NOMO-1 treated with dmso at 0.1 percent for 144 hours (cell line): ENCODE results near the gene IMPACT.

Source experiments
- DNase-seq: peaks from one replicate; lab custom pipeline; 2025; ENCODE audit not compliant: unreplicated experiment; lab: John Stamatoyannopoulos, UW

Gene IMPACT

GRCh38 chr18:24420551-24420950 is 5.9 kb upstream of the IMPACT start:
- DNase-seq: no peak

- DNase-seq: no peak
Observed at GRCh38 chr18:24421831-24422230, 4.6 kb upstream of the IMPACT start.

GRCh38 chr18:24426073-24426397 is 435 bp upstream of the IMPACT start:
- no peak for DNase-seq

- DNase-seq: no peak
Observed at GRCh38 chr18:24427484-24427883, 1.0 kb downstream of the IMPACT start.

DNA sequence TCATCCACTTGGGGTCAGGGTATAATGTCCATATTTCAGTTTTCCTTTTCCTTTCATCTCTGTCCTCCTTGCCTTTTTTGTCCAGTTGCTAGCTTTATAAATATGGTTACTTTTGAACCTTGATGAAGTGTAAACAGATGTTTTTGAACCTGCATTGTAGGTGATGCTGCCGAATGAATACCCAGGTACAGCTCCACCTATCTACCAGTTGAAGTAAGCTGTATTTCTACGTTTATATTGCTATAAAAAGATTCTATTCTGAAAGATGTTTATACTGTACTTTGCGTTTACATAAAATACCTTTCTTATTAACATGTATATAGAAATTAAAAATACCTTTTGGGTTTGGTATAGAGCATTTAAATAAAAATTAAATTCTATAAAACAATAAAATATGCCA is 2.2 kb downstream of the IMPACT start:
- DNase-seq: no peak

DNA sequence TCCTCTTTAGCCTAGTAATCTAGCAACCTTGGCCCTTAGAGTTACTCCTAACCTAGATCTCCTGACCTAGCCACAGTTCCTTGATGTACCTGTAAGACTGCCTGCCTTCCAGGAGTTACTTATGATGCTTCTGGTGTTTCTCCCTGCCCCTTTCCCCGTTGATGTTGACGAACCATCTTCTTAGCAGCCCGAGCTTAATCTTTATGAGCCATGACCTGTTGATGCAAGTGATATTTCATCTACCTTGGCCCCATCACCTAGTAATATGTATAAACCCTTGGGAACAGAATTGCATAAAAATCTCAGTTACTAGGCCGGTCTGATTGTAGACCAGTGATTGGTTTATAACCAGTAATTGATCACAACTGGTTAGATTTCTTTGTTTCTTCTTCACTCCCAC is 2.7 kb downstream of the IMPACT start:
- DNase-seq: no peak

DNA sequence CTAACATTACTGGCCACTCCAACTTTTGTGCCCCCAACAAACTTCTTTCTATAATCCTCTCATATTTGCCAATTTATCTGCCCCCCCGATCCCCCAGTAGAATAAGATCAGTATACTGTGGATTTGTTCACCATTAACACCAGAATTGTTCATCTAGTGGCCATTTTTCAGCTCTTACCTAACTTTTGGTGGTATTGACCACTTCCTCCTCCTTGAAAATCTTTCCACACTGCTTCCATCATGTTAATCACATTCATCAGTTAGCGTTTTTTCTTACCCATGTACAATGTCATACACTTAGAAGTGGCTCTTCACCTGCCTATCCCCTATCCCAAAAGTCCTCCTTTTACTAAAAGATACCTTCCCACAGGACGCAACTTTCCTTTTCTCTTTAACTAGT is 6.1 kb downstream of the IMPACT start:
- DNase-seq: no peak

GRCh38 chr18:24436939-24437338 is 10.5 kb downstream of the IMPACT start:
- no peak for DNase-seq

DNA sequence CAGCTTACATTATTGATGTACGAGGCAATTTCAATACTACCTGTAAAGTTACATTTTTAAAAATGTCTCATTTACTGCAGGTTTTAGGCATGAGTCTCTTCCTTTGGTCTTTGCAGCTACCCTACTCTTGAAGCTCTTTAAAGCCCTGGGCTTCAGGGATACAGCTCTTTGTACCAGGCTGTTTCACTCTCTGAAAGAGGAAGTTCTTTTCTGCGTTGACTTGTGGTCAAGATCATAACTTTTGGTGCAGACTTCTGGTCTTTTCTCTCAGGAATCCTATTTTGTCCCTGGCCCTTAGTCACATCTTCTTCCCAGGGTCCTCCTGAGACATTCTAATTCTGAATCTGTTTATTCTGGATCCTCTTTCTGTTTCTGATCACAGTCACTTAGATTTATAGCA is 17.4 kb downstream of the IMPACT start:
- peak; percentile 51 for DNase-seq

DNA sequence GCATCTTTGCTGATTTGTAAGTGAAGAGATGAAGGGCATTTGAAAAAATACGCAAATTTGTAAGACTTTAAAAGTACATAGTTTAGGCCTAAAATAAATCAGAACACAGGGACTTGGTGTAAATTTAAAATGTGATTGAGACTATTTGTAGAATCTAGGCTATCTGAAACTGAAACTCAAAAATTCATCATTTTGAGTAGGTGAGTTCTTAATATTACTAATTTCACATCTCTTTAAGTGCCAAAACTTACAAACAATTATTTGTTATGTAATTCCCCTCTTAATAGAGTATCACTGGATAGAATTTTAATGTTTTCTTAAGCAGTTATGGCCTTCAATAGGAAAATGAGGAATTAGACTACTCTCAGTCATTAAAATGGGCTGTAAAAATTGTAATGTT is 20.0 kb downstream of the IMPACT start:
- DNase-seq: no peak

DNA sequence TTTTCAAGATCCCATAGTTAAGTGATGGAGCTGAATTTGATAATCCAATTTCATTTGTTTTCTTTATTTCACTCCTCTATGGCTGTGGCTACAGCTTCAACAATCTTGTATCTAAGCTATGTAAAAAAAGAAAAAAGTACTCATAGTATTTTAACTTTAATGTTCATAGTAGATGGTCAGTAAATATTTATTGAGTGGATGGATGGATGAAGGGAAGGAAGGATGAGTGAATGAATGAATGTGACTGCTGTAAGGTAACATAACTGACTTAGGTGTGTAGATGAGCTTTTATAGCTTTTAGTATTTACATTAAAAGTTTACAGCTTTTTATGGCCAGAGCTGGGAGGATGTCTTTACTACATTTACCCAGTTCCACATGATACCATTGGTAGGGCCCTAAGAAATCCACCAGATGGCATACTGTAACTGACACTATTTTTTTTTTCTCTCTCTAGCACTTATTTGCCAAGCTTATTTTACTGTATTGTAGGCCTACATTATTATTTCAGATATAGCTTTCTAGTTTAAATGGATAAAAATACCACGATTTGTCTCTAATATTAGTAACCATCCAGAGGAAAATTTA is 20.6 kb downstream of the IMPACT start:
- no peak for DNase-seq

- no peak for DNase-seq
Observed at GRCh38 chr18:24447961-24448360, 21.5 kb downstream of the IMPACT start.

DNA sequence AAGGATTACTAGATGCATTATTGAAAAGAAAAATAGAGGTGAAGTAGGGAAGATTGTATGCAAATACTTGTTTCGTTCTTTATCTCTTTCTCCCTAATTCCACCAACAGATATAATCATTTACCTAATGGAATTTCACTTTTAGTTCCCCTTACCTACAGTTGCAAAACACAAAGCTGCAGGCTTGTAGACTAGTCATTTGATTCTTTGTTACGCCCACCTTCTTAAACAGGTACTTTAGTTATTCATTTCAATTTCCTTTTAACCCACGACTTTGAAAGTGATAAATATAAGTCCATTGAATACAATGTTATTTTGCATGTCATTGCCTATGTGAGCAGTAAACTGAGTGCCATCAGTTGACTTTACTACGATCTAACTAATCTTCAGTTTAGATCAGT is 30.1 kb downstream of the IMPACT start:
- no peak for DNase-seq

DNA sequence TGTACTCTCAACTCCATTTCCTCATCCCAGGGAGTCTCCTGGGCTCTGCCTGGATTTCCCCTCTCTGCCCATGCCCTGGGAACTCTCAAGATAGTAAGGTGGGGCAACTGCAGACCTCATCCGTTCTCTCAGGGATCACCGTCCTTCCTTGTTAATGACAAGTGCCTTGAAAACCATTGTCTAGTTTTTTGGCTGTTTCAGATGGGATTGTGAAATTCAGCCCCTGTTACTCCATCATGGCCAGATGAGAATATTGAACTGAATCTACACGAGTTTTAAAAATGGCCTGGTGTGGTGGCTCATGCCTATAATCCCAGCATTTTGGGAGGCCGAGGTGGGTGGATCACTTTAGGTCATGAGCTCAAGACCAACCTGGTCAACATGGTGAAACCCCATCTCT is 33.3 kb downstream of the IMPACT start:
- peak; percentile 29 for DNase-seq

DNA sequence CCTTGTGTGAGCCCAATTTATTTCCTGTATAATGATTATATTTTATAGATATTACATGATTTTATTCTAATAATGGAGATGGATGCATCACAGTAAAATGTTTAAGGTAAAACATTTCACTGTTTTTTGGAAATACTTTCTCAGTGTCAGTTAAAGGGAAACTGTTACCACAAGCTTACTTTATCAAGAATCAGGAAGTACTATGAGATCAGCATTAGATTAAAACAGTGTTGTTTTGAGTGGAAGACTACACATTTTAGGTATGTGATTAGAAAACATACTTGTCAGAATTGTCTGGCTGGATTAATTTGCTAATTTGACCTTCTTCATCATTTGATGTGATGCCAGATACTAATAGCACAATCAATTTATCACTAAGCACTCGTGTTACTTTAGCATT is 33.9 kb downstream of the IMPACT start, which contains the start of gene HRH4:
HRH4 (plus strand) TSS at position 250 of the 400 bp plus-strand sequence; CDS start at position 342, 92 bp downstream.
- no peak for DNase-seq

- DNase-seq: no peak
Observed at GRCh38 chr18:24461996-24462395, 35.5 kb downstream of the IMPACT start.

DNA sequence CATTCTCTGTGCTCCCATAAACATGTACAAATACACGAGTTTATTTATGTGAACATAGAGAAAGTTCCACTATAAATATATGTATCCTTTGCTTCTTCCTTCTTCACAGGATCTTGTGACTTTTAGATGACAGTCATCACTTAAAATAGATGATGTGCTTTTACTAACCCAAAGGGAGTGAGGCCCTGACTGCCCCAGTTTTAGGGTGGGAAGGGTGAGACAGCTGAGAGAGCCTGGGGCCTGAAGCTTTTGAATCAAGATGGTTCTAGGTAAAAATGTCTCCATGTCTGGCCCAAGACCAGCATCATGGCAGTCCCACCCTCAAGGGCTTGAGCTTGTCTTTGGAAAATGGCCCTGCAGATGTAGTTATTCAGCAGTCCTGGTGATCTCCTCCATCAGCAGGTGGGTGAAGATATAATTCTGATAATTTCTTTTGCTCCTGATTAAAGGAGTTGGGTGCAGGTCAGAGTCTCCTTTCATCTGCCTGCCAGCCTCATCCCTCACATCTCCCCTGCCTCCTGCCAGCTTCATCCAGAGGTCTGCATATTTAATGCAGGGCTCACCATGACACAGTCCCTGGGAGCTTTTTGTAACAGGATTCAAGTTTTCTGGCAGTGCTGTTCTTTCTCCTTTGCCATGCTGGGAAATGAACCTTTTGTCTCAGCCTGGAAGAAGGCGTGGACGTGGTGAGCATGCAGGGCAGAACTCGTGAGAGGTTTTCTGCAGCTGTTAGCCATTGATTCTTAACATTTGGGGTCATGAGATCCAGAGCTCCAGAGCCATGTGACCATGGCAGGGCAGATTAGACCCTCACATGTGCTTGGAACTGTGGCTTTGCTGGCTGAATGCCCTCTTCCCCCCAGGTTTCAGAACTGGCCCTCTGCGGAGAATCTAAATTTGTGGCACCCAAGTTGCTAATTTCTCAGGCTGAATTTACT is 36.6 kb downstream of the IMPACT start:
- no peak for DNase-seq

GRCh38 chr18:24465486-24465885 is 39.0 kb downstream of the IMPACT start:
- peak; percentile 75 for DNase-seq

DNA sequence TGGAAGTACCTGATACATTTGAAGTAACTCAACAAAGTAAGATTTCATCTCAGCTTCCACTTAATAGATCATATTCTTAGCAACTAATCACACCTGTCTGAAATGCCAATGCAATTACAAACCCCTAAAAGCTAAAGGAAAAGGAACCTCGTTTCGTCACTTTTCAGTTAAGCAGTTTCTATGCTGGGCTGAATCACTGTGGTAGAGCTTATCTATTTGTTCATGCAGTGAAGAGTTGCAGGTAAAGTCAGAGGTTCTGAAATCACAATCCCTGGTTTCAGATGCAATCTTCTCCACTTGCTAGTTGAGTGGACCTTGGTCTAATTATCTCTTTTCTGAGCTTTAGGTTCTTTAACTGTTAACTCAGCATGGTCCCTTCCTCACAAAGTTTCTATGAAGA is 40.3 kb downstream of the IMPACT start:
- no peak for DNase-seq

DNA sequence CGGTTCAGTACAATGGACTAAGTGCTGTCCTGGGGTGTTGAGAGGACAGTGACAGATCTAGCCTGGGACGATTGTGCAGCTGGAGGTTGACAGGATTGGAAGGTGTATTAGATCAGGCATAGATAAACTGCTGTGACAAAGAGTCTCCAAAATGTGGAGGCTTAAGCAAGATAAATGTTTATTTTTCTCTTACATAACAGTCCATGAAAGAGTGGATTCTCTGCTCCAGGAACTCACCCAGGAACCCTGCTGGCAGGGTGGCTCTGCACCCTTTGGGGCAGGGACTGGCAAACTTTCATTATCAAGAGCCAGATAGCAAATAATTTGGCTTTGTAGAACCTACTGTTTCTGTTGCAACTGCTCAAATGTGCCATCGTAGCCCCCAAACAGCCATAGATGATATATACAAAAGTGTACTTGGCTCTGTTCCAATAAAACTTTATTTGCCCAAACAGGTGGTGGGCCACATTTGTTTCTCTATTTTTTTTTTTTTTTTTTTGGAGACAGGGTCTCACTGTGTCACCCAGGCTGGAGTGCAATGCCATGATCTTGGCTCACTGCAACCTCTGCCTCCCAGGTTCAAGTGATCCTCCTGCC is 43.6 kb downstream of the IMPACT start:
- no peak for DNase-seq

GRCh38 chr18:24470805-24471204 is 44.3 kb downstream of the IMPACT start:
- DNase-seq: no peak

DNA sequence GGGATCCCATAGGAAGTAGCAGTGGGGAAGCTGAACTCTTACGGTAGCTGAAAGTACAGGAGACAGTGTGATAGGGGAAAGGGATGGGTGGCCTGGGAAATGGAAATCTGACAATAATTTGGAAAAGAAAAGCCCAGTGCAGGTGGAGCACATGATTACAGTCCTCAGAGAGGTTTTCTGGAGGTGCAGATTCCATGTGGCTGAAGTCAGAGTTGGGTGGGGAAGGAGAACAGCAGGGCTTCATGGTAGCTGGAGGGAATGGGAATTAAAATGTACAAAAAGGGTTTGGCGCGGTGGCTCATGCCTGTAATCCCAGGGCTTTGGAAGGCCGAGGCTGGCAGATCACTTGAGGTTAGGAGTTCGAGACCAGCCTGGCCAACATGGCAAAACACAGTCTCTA is 46.1 kb downstream of the IMPACT start:
- no peak for DNase-seq
